ENCODE results near the gene GRIK1. TPM values are rescaled to one million over a fixed set of nuclear protein-coding genes. Genes with fewer than 3 reads are reported as not detected.

The GRIK1 gene
- total and polyA plus RNA-seq, 2 donors (not counting 1 experiment from before 2014, with no cell fraction given), result not detected

GRCh38 chr21:29654203-29654602, 285.6 kb downstream of the GRIK1 start:
- Histone ChIP-seq H3K4me2 (replicated peaks; ENCODE audit: low read depth, low read length, poor library complexity, severe bottlenecking) (no peak overlapping the region), H3K4me3 (ENCODE audit: control extremely low read depth in 1 of 5, extremely low read depth in 1 of 5, insufficient read depth in 1 of 5, low read depth in 2 of 5, low read length in 4 of 5) (no peak overlapping the region), H2AFZ (ENCODE audit: insufficient read depth, low read depth, low read length, poor library complexity, severe bottlenecking) (no peak overlapping the region), H3K27me3 (replicated peaks in 1 of 4; ENCODE audit: control extremely low read depth in 1 of 4, control insufficient read depth in 3 of 4, insufficient read depth in 4 of 4, low read length in 3 of 4) (no peaks in the 10 kb centered on the region), H3K9me3 (ENCODE audit: control extremely low read depth in 1 of 3, control insufficient read depth in 2 of 3, insufficient read depth in 1 of 3, low read length in 2 of 3) (no peaks in the 10 kb centered on the region), H3K36me3 (replicated peaks in 1 of 2; ENCODE audit: control extremely low read depth in 1 of 2, control insufficient read depth in 1 of 2, extremely low read depth in 1 of 2, insufficient read depth in 2 of 2, low read length in 1 of 2) (no peaks in the 10 kb centered on the region), H4K20me1 (ENCODE audit: control insufficient read depth, insufficient read depth, low read length, poor library complexity, severe bottlenecking) (no peaks in the 10 kb centered on the region), H3K4me1 (ENCODE audit: control insufficient read depth in 2 of 2, insufficient read depth in 2 of 2, low read length in 2 of 2) (no peaks in the 10 kb centered on the region), H3K9ac (ENCODE audit: low read length) (no peak overlapping the region), H3K79me2 (ENCODE audit: control insufficient read depth, insufficient read depth, low read length) (no peaks in the 10 kb centered on the region), H3K27ac (ENCODE audit: low read length in 2 of 2) (no peak overlapping the region)
- TF ChIP-seq EZH2 (IDR thresholded peaks at IDR 0.05; ENCODE audit: borderline replicate concordance, insufficient read depth, low read depth, low read length, poor library complexity, severe bottlenecking) (no peak), CTCF (IDR thresholded peaks at IDR 0.05) (no peak)
- POLR2A ChIA-PET, result no interaction called here
- CTCF ChIA-PET, result no interaction called here
- H3K4me1 Mint-ChIP-seq, result peaks cover 4% of the 10 kb centered on the region
- no peaks in the 10 kb centered on the region for H3K9me3 Mint-ChIP-seq (ENCODE audit: insufficient read depth)
- no peak overlapping the region for H3K4me3 Mint-ChIP-seq
- DNase-seq, result no peak
- no peaks in the 10 kb centered on the region for H3K27me3 Mint-ChIP-seq
- intact Hi-C loops (cut with micrococcal nuclease), result no loop called here
- ATAC-seq (ENCODE audit: low read depth), result no peak
- no peak overlapping the region for H3K27ac Mint-ChIP-seq

GRCh38 chr21:29650523-29651022, 289.2 kb downstream of the GRIK1 start:
- H3K4me1 ChIP-seq (ENCODE audit: control insufficient read depth in 2 of 2, insufficient read depth in 2 of 2, low read length in 2 of 2), result no peaks in the 10 kb centered on the region
- no peaks in the 10 kb centered on the region for H3K9me3 Mint-ChIP-seq (ENCODE audit: insufficient read depth)
- H2AFZ ChIP-seq (ENCODE audit: insufficient read depth, low read depth, low read length, poor library complexity, severe bottlenecking), result no peak overlapping the region
- no peaks in the 10 kb centered on the region for H3K79me2 ChIP-seq (ENCODE audit: control insufficient read depth, insufficient read depth, low read length)
- no peak overlapping the region for H3K4me3 Mint-ChIP-seq
- no peaks in the 10 kb centered on the region for H3K36me3 ChIP-seq (replicated peaks in 1 of 2; ENCODE audit: control extremely low read depth in 1 of 2, control insufficient read depth in 1 of 2, extremely low read depth in 1 of 2, insufficient read depth in 2 of 2, low read length in 1 of 2)
- H3K9me3 ChIP-seq (ENCODE audit: control extremely low read depth in 1 of 3, control insufficient read depth in 2 of 3, insufficient read depth in 1 of 3, low read length in 2 of 3), result no peaks in the 10 kb centered on the region
- no peak overlapping the region for H3K4me3 ChIP-seq (ENCODE audit: control extremely low read depth in 1 of 5, extremely low read depth in 1 of 5, insufficient read depth in 1 of 5, low read depth in 2 of 5, low read length in 4 of 5)
- ChIA-PET POLR2A (no interaction called here), CTCF (no interaction called here)
- H3K27me3 ChIP-seq (replicated peaks in 1 of 4; ENCODE audit: control extremely low read depth in 1 of 4, control insufficient read depth in 3 of 4, insufficient read depth in 4 of 4, low read length in 3 of 4), result no peaks in the 10 kb centered on the region
- no peak overlapping the region for H3K9ac ChIP-seq (ENCODE audit: low read length)
- H4K20me1 ChIP-seq (ENCODE audit: control insufficient read depth, insufficient read depth, low read length, poor library complexity, severe bottlenecking), result no peaks in the 10 kb centered on the region
- no peak overlapping the region for H3K27ac Mint-ChIP-seq
- peaks cover 3% of the 10 kb centered on the region for H3K4me1 Mint-ChIP-seq
- H3K27me3 Mint-ChIP-seq, result no peaks in the 10 kb centered on the region
- intact Hi-C loops (cut with micrococcal nuclease), result no loop called here
- H3K4me2 ChIP-seq (replicated peaks; ENCODE audit: low read depth, low read length, poor library complexity, severe bottlenecking), result no peak overlapping the region
- TF ChIP-seq EZH2 (IDR thresholded peaks at IDR 0.05; ENCODE audit: borderline replicate concordance, insufficient read depth, low read depth, low read length, poor library complexity, severe bottlenecking) (no peak), CTCF (IDR thresholded peaks at IDR 0.05) (no peak)
- 100% methylated on average over 5 of the region's 6 CpGs for WGBS (ENCODE audit: insufficient coverage)
- H3K27ac ChIP-seq (ENCODE audit: low read length in 2 of 2), result no peak overlapping the region
- no peak for DNase-seq
- no peak for ATAC-seq (ENCODE audit: low read depth)
